HG02678 (cell line): ENCODE measurements around the gene ANO8.
A peak's percentile ranks its signal among the peaks of the same experiment; 100 is the strongest.
"Not testable (repeated sequence)": the region's sequence is repeated elsewhere in the genome, so short reads cannot be mapped to it uniquely, and the experiment has no call there.

ENCODE experiments used
- ATAC-seq: cut with Tn5 transposase; IDR thresholded peaks from one replicate; pipeline ENCODE4 v1.9.1; 2021; ENCODE audit warnings: mild to moderate bottlenecking, moderate library complexity; ENCODE audit not compliant: unreplicated experiment

ANO8 gene

DNA sequence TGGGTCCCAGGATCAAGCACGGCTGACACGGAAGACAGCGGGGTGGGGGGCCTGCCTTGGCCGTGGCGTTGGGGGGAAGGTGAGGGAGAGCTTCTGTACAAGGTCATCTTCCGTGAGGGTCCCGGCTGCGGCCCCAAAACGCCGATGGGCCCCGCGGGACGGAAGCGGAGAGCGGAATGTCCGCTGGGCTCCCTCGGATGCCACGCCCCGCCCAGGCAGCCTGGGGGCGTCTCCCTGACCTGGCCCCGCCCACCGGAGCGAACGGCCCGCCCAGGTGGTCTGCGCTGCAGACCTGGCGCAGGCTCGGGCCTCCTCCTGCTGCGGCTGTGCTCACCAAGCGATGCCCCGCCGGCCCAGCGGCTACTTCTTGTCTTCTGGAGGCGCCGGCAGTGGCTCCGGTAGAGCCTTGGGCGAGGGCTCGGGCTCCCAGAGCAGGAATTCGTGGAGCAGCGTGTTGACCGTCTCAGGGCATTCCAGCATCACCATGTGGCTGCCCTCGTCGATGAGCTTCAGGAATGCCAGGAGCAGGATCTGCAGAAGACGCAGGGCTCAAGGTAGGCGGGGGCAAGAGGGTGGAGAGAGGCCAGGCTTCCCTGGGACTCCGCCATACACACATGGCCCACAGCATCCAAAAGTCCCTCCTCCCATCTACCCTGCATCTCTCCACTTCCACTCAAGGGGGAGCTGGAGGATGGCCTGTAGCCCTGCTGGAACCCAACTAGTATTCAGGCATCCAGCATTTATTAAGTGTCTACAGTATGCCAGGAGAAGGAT lies 42.2 kb downstream of the ANO8 start:
- peak; percentile 80 for ATAC-seq

DNA sequence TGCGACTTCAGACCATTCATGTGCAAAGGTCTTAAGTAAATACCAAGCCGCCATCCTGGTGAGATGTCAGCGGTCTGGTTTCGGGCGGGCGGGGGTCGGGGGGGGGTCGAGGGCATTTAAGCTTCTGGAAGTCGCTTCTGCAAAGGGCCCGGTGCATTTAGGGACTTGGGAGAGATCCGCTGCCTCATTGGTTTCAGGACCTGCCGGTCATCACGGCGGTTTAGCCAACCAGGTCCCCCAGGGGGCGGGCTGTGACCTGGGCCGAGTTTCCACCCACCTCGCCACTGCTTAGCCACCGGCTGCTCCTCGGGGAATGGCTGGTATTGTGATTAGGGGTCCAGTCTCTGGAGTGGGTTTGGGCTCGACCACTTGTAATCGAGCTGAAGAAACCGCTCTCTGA lies 45.2 kb downstream of the ANO8 start:
- ATAC-seq, result no peak

DNA sequence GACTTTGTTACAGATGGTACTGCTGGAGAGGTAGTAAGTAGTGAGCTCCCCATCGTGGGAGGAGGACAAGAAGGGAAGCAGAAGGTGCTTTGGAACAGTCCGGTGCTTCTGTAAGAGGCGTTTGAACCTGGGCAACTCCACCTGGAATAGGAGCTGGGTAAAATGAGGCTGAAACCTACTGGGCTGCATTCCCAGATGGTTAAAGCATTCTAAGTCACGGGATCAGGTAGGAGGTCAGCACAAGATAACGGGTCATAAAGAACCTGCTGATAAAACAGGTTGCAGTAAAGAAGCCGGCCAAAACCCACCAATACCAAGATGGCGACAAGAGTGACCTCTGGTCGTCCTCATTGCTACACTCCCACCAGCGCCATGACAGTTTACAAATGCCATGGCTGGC lies 47.9 kb downstream of the ANO8 start:
- no peak for ATAC-seq

DNA sequence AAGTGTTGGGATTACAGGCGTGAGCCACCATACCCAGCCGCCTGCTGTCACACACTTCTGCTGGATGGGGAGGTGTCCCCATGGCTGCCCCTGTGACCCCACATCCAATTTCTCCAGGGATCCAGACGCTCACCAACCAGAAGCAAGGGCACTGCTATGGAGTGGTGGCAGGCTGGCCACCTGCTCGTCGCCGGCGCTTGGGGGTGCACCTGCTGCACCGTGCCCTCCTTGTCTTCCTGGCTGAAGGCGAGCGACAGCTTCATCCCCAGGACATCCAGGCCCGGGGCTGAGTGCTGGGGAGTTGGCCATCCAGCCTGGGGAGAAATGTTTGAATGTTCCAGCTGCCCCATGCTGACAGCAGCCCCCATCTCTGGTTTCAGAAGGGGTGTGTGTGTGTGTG lies 48.4 kb downstream of the ANO8 start:
- ATAC-seq, result no peak

DNA sequence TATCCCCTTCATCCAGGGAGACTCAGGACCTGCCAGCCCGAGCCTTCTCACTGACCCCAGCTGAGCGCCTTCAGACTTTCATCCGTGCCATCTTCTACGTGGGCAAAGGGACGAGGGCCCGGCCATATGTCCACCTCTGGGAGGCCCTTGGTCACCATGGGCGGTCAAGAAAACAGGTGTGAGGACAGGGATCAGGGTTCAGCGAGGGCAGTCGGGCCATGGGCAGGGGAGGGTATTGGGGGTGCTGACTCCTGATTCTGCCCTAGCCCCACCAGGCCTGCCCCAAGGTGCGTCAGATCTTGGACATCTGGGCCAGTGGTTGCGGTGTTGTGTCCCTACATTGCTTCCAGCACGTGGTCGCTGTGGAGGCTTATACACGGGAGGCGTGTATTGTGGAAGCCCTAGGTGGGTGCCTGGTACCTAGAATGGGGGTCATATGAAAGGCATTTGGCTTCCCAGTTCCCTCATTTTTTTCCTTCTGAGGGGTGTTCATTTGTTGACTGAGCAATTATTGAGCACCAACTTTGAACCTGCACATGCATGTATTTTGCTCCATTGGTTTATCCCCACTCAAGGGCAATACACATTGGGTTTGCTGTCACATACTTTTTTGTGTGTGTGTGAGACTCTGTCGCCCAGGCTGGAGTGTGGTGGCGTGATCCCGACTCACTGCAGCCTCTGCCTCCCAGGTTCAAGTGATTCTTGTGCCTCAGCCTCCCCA lies 49.1 kb downstream of the ANO8 start:
- no peak for ATAC-seq

DNA sequence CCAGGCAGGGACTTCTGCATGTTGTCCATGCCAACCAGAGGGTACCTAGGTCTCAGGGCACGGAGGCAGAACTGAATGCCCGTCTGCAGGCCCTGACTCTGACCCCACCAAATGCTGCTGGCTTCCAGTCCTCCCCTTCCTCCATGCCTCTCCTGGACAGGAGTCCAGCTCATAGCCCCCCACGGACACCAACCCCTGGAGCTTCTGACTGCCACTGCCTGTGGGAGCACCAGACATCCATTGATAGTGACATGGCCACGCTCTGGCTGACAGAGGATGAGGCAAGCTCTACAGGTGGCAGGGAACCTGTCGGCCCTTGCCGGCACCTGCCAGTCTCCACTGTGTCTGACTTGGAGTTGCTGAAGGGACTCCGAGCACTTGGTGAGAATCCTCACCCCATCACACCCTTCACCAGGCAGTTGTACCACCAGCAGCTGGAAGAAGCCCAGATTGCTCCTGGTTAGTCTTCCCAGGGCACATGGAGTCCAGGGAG lies 51.1 kb downstream of the ANO8 start:
- ATAC-seq, result no peak

DNA sequence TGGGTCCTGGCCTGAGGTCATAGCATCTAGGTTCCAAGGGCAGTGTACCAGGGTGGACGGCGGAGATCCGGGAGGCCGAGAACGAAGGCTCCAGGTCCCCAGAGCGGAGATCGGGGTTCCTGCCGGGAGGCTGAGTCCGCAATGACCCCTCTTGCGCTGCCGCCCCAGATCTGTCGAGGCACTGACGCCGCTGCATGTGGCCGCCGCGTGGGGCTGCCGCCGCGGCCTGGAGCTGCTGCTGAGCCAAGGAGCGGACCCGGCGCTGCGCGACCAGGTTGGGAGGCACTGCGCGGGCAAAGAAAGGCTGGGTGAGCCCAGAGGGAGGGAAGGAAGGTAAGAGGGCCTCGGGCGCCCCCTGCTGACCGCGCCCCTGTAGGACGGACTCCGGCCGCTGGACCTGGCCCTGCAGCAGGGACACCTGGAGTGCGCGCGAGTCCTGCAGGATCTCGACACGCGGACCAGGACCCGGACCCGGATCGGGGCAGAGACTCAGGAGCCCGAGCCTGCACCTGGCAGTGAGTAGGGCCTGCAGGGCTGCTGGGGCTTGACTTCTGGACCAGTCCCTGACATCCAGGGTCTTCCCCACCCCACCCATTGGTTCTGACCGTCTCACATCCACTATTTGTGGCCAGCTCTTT lies 52.0 kb downstream of the ANO8 start:
- ATAC-seq, result peak; percentile 75

DNA sequence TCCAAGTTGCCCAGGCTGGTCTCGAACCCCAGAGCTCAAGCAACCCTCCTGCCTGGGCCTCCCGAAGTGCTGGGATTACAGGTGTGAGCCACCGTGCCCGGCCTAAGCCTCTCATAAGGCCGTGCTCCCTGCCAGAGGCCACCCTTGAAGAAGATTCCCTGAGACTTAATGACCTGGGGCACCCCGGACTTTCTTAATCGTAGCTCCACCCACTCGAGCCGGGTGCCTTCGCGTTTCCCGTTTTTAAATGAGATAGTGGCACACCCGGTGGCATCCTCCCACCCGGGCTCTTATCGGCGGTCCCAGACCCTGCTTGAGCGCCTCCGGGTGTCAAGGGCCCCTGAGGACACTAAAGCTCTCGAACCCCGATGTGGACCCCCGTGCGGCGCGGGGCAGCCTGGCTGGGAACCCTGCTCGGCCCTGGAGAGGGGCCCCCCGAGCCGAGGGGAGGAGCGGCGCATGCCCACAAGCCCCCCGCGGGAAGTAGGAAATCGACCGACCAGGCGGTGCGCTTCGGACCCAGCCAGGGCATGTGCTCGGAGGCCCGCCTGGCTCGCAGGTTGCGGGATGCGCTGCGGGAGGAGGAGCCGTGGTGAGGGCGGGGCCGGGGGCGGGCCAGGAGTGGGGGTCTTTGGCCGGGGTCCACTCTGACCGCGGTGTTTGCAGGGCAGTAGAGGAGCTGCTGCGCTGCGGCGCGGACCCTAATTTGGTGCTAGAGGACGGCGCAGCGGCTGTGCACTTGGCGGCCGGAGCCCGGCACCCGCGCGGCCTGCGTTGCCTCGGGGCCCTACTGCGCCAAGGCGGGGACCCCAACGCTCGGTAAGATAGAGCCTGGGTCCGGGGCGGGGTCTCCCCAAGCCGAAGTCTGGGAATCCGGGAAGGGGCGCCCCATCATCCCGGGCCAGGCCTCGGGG lies 53.0 kb downstream of the ANO8 start, which contains the start of gene ANKLE1:
TSS of gene ANKLE1 (plus strand) at position 511 of the 914 bp plus-strand sequence. CDS start at position 531, 20 bp downstream.
- ATAC-seq, result no peak

DNA sequence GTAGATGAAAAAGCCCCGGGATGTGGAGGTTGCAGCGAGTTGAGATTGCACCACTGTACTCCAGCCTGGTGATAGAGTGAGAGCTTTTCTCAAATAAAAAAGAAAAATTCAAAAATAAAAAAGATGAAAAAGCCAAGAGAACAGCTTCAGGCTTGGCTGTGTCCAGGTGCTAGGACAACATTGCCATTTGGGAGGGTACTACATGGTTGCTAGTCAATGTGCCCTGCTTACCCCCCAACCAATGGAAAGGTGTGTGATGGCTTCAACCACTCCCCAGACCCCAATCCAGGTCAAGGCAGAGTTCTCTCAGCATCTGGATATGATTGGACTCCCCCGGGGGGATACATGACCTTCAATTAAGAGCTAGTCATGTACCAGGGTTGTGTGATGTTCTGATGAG lies 55.2 kb downstream of the ANO8 start:
- ATAC-seq, result no peak

DNA sequence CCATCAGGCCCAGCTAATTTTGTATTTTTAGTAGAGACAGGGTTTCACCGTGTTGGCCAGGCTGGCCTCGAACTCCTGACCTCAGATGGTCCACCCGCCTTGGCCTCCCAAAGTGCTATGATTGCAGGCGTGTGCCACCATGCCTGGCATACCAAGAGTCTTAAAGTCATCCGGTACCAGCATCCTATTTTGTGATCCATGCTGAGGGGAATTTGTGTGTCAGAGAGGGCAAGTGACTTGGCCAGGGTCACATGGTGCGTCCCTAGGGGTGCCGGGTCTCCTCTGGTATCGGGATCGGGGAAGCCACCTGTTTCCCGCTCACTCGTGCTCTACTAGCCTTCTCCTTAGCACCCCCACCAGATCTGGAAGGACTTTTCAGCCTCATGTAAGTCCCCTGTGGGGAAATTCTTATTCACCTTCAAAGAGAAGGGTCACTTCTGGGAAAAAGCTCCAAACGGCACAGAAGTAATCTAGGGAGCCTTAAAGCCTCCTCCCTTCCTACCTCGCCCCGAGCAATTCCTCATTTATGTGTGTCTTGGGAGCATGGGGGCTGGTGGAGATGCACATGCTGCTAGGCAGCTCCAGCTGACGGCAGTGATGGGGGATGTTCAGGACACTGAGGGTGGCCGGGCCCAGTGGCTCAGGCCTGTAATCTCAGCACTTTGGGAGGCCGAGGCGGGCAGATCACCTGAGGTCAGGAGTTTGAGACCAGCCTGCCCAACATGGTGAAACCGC lies 59.0 kb downstream of the ANO8 start:
- no peak for ATAC-seq

DNA sequence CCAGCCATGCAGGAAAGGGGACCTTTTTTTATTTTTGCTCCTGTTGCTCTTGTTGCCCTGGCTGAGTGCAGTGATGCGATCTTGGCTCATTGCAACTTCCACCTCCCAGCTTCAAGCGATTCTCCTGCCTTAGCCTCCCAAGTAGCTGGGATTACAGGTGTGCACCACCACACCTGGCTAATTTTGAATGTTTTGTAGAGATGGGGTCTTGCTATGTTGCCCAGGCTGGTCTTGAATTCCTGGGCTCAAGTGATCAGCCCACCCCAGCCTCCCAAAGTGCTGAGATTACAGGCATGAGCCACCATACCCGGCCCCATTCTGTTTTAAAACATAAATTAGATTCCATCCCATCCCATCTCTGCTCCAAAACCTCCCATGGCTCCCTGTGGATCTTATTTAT lies 59.8 kb downstream of the ANO8 start:
- ATAC-seq, result not testable (repeated sequence)
